NCI-H2029 (cell line): ENCODE results near the gene MEF2C.

ENCODE experiments used
- DNase-seq: peaks from one replicate; lab custom pipeline; 2025; lab: John Stamatoyannopoulos, UW

Gene MEF2C

DNA sequence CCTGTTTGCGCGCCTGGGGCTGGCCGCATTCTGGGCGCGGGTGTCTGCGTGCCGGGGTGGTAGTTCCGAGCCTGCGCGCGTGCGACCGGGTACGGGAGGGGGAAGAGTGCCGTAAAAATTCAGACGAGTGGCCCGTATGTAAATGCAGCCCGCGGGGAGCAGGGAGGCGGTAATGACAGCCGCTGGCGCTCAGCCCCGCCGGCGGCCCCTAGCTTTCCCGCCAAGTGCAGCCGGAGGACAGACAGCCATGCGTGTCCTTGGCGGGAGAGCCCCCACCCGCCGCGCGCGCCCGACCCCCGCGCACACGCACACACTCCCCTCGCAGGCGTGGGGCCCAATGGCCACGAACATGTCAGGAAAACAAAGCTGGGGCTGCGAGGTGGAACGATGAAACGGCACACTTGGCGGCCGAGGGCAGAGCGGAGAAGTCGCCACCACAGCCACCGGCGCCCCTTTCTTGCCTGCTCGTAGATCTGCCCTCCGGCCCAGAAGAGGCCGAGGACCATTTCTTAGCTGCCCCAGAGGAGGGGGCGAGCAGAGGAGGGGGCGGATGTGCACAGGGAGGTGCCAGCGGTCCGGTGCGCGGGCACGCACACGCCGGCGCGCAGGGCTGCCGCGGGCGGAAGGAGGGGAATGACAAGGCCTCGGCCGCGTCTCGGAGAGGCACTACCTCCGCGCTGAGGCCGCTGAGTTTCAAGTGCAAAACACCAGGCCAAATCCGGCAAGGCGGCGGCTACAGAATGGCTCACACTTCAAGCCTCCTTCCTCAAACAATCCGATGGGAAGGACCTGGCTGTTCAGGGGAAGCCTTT, 208.4 kb downstream of the MEF2C start:
- peak; percentile 74 for DNase-seq

DNA sequence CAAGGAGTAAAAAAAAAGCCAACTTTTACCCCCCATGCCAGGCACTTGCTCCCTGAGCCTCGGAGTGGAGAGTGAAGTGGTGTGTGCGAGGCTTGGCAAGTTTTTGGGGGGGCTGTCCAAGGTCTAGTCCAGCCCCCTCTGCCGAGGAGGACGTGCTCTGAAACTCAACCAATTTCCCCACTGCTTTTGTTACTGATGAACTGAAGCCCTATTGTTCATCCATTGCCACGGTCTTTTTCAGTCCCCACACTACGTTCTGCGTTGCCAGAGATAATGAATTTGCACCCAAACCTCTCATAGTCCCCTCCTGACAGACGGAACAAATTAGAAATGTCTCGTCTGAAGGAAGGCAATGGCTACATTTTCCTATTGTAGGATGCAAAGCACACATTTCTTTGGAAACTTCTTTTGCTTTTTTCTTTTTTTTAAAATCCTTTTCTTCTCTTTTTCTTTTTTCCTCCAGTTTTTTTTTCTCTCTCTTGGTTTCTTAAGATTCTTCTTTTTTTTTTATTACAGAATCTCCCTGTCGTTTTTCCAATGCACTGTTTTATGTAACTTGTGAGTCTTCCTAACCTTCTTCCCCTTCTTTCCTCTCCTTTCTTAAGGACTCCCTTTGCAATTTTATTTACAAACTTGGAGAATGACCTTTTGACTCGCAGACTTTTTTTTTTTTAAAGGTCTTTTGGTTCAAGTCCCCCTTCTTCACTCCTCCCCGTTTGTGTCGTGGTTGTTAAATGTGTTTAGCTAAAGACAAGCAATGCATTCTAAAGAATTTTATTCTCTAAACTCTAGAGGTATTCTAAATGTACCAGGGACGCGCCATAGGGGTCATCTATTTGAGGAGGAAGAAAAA, 209.5 kb downstream of the MEF2C start:
- DNase-seq, result no peak

DNA sequence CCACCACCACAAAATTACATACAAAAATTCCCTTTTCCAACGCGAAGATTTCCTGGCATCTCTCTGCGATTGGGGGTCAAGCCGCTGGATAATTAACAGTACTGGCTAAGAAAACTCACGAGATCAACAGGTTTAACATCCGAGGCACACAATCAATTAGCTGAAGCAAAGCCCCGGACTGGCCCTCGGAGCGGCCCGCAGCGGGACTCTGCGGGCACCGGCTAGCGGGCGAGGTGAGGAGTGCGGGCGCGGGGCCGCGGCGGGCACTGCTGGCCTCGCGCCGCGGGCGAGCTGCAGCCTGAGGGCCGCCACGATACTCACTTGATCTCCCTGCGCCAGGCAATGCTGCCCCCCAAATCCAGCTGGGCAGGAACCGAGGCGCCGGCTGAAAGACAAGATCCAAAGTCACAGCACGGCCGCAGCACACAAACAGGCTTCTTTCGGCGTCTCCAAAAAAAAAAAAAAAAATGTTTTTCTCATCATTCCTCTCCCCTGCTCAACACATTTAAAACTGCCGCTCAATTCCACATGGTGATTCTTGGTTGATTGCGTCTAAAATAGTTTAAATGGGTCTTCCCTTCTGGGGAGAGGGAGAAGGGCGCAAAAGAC, 210.2 kb downstream of the MEF2C start:
- DNase-seq, result no peak

DNA sequence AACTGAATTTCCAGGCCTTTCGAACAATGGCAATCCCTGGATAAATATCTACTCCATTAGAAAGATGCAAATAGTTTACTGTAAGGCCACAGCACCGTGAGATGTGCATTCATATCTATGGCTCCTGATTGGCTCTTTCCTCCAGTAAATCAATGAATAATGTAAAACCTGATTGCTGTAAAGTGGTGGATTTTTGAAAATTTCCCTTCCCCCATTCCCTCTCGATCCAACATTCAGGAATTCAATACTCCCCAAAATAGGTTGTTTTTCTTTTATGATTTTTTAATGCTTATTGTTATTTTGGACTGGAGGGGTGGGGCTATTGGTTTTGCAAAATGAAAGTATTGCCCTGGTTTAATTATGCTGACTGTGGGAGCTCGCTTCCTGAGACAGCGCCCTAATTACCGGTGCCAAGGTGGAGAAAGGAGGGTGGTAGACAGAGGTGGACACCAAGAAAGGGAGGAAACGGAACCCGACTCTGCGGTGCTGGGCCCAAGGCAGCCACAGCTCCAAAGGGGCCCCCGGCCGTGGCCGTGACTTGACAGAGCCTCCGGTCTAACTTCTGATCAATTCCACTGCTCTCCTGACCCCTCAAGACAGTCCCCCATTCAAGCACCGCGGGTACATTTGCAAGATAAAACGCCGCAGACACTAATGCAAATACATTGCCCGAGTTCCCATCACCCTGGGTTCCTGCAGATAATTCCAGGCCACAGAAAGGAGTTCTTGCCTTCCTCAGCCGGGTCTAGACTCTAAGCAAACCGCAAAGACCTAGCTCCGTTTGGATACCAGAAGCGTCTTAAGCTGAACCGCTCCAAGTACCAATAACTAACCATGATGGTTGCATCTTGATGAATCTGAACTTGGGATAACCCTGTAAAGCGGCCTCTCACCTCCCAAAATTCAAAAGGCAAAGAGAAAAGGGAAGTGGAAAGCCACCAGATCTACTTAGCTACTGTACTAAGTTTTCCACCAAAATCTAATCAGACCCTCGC, 211.2 kb downstream of the MEF2C start:
- DNase-seq, result no peak

DNA sequence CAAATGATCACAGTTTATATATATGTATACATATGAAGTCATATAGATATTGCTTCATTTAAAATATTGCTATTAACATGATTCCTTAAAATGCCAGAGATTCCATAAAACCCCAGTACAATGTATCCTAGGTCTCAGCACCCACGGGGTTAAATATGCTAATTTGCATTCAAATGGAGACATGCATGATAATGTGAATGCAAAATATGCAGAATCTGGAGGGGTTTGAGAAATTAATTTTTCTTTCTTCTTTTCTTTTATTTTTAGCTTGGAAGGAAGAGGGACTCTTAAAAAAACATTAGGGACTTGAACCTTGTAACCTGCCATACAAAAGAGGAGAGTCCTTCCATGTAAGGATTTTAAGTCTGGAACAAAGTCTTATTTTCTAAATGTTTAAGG, 211.9 kb downstream of the MEF2C start:
- DNase-seq, result no peak

DNA sequence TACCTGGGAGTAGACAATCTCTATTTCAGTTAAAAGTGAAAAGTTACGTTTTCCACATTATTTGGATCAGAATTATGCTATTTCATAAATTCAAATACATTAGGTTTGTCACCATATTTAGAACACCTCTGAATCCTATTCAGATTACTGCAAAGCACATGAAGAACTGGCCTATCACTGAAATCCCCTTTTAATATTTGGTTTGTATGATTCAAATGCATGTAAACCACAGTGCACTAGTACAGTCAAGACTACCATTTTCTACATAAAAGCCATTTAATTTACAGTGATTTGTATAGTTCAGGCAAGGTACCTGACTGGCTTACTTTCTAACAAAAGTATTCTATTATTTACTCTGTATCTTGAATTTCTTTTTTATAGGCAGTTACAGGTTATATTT, 212.5 kb downstream of the MEF2C start:
- no peak for DNase-seq

DNA sequence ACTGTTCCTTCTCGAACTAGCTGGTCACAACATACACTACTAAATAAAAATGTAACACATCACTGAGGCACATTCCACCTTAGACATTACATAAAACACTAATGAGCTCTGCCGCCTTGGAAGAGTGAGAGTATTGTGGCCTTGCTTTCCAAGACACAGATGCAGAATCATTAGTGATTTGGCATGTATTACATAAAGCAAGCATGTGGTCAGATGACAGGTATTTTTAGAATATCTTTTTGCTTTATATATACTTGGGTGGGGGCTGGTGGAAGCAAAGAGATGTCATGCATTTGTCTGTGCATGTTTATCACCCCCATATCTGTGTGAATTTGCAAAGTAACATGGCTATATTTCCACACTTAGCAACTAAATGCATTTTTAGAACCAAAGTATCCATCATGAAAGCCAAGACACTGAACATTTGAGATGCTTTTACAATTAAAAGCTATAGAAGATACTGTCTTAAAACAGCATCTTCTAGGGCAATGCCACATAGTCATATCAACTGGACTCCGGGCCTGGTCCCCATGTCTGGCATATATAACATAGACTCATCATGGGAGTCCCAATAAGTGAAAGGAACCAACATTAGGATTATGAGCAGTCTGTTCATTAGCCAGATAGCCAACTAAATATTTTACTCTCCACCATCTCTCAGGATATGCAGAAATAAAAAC, 213.5 kb downstream of the MEF2C start:
- DNase-seq, result no peak

DNA sequence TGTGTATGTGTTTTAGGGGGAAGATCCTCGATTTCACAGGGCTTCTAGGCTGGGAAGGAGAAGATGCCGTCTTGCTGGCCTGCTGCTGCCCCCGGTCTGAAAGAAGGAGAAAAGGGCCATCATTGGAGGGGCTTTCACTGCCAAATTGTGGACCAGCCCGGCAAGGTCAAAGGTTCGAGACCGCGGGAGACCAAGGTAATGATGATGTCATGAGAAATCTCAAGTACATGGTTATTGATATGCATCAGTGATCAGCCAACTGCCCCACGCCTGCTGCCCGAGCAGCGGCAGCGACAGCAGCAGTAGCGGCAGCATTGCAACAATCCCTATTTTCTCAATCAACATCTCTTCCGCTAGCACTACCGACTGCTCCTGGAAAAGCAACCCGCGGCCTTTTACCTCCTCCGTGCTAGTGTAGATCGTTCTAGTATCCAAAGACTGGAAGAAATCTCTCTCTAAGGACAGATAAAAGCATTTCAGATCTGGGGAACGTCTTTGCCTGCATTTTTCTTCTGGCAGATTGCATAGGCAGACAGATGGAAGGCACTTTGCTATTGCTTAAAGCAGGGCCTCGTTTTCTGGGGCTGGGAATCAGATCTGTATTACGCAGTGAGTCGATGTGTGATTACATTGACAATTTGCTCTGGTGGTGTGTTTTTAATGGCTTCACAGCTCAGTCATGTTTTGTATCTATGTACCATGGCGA, 215.3 kb downstream of the MEF2C start:
- DNase-seq, result no peak
